ENCODE measurements around the gene TMPRSS2. TPM values are rescaled to one million over a fixed set of nuclear protein-coding genes. Genes with fewer than 3 reads are reported as not detected.

TMPRSS2 gene
- total RNA-seq, 1 donor from 2014 or later: 23.7 TPM

DNA sequence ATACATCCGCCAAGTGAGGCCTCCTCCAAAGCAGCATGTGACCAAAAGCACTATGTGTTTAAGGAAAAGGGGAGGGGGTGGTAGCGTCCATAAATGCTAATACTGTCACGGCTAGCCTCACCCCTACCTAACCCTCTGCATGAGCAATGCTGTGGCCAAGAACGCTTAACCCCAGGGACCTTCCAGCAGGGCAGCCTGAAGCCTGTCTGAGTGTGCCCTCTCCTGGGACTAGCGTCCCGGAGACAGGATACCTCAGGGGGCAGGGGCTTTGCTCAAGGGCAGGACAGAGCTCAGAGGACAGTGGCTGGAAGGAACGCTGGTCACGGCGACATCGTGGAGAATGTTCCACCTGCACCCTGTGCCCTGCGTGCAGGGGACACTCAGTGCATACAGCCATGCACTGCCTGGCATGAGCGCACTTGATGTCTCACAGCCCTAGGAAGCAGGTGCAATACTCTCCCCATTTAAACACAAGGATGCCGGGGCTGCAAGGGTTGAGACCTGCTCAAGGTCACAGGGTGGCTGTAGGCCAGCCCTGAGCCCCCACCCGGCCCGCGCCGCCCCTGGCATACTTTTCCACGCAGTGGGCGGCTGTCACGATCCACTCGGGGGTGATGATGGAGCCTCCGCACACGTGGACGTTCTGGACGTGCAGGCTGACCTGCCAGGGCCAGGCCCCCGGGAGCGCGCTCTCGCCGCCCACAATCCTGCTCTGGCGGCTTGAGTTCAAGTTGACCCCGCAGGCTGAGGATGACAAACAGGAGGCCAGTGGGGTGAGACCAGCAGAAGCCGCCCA, 35.0 kb downstream of the TMPRSS2 start:
- Mint-ChIP-seq H3K36me3 (ENCODE audit: insufficient read depth) (peaks cover 29% of the 10 kb centered on the region), H3K27ac (no peak overlapping the region), H3K9me3 (ENCODE audit: low read depth) (no peaks in the 10 kb centered on the region), H3K27me3 (no peaks in the 10 kb centered on the region), H3K4me3 (ENCODE audit: low read depth) (no peak overlapping the region), H3K4me1 (ENCODE audit: low read depth) (peaks cover 8% of the 10 kb centered on the region)
- TF ChIP-seq, protein P1, sequence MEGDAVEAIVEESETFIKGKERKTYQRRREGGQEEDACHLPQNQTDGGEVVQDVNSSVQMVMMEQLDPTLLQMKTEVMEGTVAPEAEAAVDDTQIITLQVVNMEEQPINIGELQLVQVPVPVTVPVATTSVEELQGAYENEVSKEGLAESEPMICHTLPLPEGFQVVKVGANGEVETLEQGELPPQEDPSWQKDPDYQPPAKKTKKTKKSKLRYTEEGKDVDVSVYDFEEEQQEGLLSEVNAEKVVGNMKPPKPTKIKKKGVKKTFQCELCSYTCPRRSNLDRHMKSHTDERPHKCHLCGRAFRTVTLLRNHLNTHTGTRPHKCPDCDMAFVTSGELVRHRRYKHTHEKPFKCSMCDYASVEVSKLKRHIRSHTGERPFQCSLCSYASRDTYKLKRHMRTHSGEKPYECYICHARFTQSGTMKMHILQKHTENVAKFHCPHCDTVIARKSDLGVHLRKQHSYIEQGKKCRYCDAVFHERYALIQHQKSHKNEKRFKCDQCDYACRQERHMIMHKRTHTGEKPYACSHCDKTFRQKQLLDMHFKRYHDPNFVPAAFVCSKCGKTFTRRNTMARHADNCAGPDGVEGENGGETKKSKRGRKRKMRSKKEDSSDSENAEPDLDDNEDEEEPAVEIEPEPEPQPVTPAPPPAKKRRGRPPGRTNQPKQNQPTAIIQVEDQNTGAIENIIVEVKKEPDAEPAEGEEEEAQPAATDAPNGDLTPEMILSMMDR (IDR thresholded peaks at IDR 0.05; ENCODE audit: unreplicated experiment): no peak
- DNase-seq (ENCODE audit: low spot score, unreplicated experiment): no peak

DNA sequence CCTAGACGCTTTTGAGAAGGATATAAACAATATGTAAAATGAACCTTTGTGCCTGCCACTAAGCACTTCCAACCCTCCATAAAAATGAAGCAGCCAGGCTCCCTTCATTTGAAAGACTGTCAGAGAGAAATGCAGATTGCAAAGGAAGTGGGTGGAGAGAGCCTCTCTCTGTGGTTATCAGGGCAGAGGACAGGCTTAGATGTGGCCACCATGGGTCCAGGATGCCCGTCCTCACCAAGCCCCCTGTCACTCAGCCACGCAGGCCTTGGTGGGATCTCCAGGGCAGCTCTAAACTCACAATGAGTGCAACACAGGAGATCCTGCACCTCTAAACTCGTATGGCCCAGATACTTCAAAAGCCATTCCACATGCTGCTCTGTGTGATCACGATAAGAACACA, 37.9 kb downstream of the TMPRSS2 start:
- H3K36me3 Mint-ChIP-seq (ENCODE audit: insufficient read depth): peaks cover 37% of the 10 kb centered on the region

DNA sequence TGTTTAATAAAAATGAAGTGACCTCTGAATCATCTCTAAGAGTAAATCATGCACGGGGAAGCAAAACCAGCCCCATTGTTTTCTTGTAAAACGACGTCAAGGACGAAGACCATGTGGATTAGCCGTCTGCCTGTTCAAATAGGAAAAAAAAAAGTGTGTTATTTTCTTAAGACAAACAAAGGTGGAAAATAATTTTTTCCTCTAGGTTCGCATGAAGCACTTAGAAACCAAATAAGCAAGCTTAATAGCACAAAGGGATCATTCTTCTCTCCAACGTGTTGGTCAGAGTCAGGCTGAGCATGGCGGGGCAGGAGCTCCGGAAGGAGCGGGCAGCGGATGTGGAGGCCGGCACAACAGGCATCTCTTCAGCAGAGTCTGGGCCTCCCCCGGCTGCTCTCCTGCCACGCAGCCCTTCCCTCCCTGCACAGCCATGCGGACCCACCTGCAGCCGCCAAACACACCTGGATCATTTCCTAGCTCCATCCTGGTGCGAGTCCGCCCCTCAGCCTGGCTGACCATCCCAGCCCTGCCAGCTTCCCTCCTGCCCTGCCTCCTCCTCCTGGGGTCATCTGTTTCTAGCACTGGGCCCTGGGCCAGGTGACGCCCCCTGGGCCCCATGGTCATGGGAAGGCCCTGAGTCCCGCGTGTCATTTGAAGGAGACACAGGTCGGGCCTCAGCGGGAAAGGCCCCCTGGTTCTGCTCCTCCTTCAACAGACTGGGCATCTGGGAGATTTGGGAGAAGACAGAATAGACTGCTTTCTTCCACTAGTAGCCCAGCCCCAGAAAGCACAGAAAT, 41.7 kb downstream of the TMPRSS2 start:
- peaks cover 53% of the 10 kb centered on the region for H3K36me3 Mint-ChIP-seq (ENCODE audit: insufficient read depth)
- peaks cover 14% of the 10 kb centered on the region for H3K9me3 Mint-ChIP-seq (ENCODE audit: low read depth)
- no peaks in the 10 kb centered on the region for H3K27me3 Mint-ChIP-seq
- TF ChIP-seq, protein P1 (IDR thresholded peaks at IDR 0.05; ENCODE audit: unreplicated experiment): no peak
- H3K27ac Mint-ChIP-seq: no peak overlapping the region
- H3K4me3 Mint-ChIP-seq (ENCODE audit: low read depth): no peak overlapping the region
- DNase-seq (ENCODE audit: low spot score, unreplicated experiment): no peak
- no peaks in the 10 kb centered on the region for H3K4me1 Mint-ChIP-seq (ENCODE audit: low read depth)

More for the DNA sequence above, 37.9 kb downstream of the TMPRSS2 start:
- DNase-seq (ENCODE audit: low spot score, unreplicated experiment): no peak
- no peak overlapping the region for H3K27ac Mint-ChIP-seq
- H3K9me3 Mint-ChIP-seq (ENCODE audit: low read depth): no peaks in the 10 kb centered on the region
- TF ChIP-seq, protein P1 (IDR thresholded peaks at IDR 0.05; ENCODE audit: unreplicated experiment): no peak
- no peak overlapping the region for H3K4me3 Mint-ChIP-seq (ENCODE audit: low read depth)
- no peaks in the 10 kb centered on the region for H3K27me3 Mint-ChIP-seq
- H3K4me1 Mint-ChIP-seq (ENCODE audit: low read depth): no peaks in the 10 kb centered on the region

DNA sequence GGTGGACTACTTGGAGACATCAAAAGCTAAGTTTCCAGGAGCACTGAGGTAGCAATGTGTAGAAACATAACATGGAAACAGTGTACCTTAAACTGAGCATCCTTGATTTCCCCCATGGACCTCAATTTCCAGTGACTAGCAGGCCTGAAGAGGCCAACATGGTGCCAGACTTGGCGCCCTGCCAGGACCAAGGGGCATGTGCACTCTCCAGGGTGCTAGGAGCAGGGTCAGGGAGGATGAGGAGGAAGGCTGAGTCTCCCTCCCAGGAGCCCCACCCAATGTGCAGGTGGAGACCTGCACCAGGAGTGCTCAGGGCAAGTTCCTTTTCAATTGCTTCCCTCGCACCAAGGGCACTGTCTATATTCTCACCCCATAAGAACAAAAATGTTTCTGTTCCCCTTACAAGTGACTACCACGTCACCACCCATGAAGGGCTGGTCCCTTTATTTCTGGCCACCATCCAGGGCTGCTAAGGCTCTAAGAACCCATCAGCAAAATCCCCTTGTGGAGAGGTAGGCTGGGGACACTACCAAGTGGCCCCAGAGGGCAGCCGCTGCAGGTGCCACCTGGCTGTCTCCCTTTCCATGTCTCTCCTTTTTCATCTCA, 42.7 kb downstream of the TMPRSS2 start:
- DNase-seq (ENCODE audit: low spot score, unreplicated experiment): no peak
- TF ChIP-seq, protein P1 (IDR thresholded peaks at IDR 0.05; ENCODE audit: unreplicated experiment): no peak
- Mint-ChIP-seq H3K27me3 (peaks cover 3% of the 10 kb centered on the region), H3K4me3 (ENCODE audit: low read depth) (no peak overlapping the region), H3K27ac (no peak overlapping the region), H3K4me1 (ENCODE audit: low read depth) (no peaks in the 10 kb centered on the region), H3K36me3 (ENCODE audit: insufficient read depth) (peaks cover 53% of the 10 kb centered on the region), H3K9me3 (ENCODE audit: low read depth) (peaks cover 14% of the 10 kb centered on the region)
